GM23248 (cell line): Measurements from ENCODE around the gene RNASE3. TPM values are rescaled to one million over a fixed set of nuclear protein-coding genes. Genes with fewer than 3 reads are reported as not detected.
"Not testable (repeated sequence)": the region's sequence is repeated elsewhere in the genome, so short reads cannot be mapped to it uniquely, and the experiment has no call there.

Experiments
- DNase-seq: peaks from one replicate; pipeline ENCODE4 v3.0.0-alpha.2; 2015
- H2AFZ ChIP-seq: fragments of 200-600 bp; sonication (generic); 2 replicates; pipeline ENCODE4 v1.6.1; 2016; ENCODE audit warnings: antibody characterized with exemption
- H3F3A ChIP-seq: fragments of 200-600 bp; sonication (generic); 2 replicates; pipeline ENCODE4 v1.6.1; 2016; ENCODE audit warnings: mild to moderate bottlenecking, antibody characterized with exemption, mixed run types; ENCODE audit not compliant: insufficient read depth
- H3K27ac ChIP-seq: fragments of 200-600 bp; sonication (generic); 2 replicates; pipeline ENCODE4 v1.5.1; 2016; ENCODE audit warnings: mild to moderate bottlenecking
- H3K27me3 ChIP-seq: fragments of 200-600 bp; sonication (generic); replicated peaks from 2 replicates; pipeline ENCODE4 v1.6.1; 2016; ENCODE audit warnings: mild to moderate bottlenecking; ENCODE audit not compliant: insufficient read depth
- H3K36me3 ChIP-seq: fragments of 200-600 bp; sonication (generic); 2 replicates; pipeline ENCODE4 v1.6.1; 2016; ENCODE audit warnings: low read depth, mild to moderate bottlenecking
- H3K4me1 ChIP-seq: fragments of 200-600 bp; sonication (generic); 2 replicates; pipeline ENCODE4 v1.6.1; 2016; ENCODE audit warnings: mild to moderate bottlenecking; ENCODE audit not compliant: insufficient read depth
- H3K4me2 ChIP-seq: fragments of 200-600 bp; sonication (generic); one replicate; pipeline ENCODE4 v1.6.1; 2016; ENCODE audit warnings: mild to moderate bottlenecking; ENCODE audit not compliant: unreplicated experiment
- H3K4me3 ChIP-seq: fragments of 200-600 bp; sonication (generic); 2 replicates; pipeline ENCODE4 v1.5.1; 2016; ENCODE audit warnings: mild to moderate bottlenecking
- H3K79me2 ChIP-seq: fragments of 200-600 bp; sonication (generic); 2 replicates; pipeline ENCODE4 v1.6.1; 2016; ENCODE audit warnings: mild to moderate bottlenecking; ENCODE audit not compliant: insufficient read depth
- H3K9ac ChIP-seq: fragments of 200-600 bp; sonication (generic); 2 replicates; pipeline ENCODE4 v1.6.1; 2016; ENCODE audit warnings: mild to moderate bottlenecking
- H3K9me2 ChIP-seq: fragments of 200-600 bp; sonication (generic); 2 replicates; pipeline ENCODE4 v1.6.1; 2016; ENCODE audit warnings: mixed run types, mild to moderate bottlenecking, moderate library complexity; ENCODE audit not compliant: insufficient read depth
- H3K9me3 ChIP-seq: fragments of 200-600 bp; sonication (generic); one replicate; pipeline ENCODE4 v1.6.1; 2017; ENCODE audit warnings: low read depth
- H4K20me1 ChIP-seq: fragments of 200-600 bp; sonication (generic); 2 replicates; pipeline ENCODE4 v1.6.0; 2016; ENCODE audit not compliant: insufficient read depth
- EZH2 ChIP-seq: fragments of 200-600 bp; sonication (generic); IDR thresholded peaks from 2 replicates; pipeline ENCODE4 v1.6.1; 2018; ENCODE audit warnings: antibody characterized with exemption, mild to moderate bottlenecking; ENCODE audit not compliant: insufficient read depth, poor library complexity, severe bottlenecking
- EZH2phosphoT487 ChIP-seq: fragments of 200-600 bp; sonication (generic); IDR thresholded peaks from 2 replicates; pipeline ENCODE4 v1.6.1; 2018; ENCODE audit warnings: antibody characterized with exemption, moderate library complexity, mild to moderate bottlenecking, low read depth; ENCODE audit not compliant: insufficient read depth
- WGBS, 2 experiments: methylation state at CpG; one replicate each; pipeline ENCODE4 v1.1.6; 2015 to 2017; ENCODE audit warnings: low lambda C conversion rate in 2 of 2, low coverage in 1 of 2; ENCODE audit errors: missing lambda C conversion rate in 2 of 2; 5-methylcytosine and 5-hydroxymethylcytosine counted together
- in situ Hi-C: fragments of 300-500 bp; cut with MboI; formaldehyde crosslinking; loops from 2 replicates; pipeline ENCODE4 v1.15.0; 2020
- polyA plus RNA-seq: library from polyadenylated mRNA; unstranded; fragments of >200 nt; fragmentation: Nextera tagmentation; extraction: Ambion mirVana; gene quantifications from 2 replicates; pipeline ENCODE4 v1.2.1, GENCODE V29; 2016
- total RNA-seq: library from RNA; depleted of rRNA; stranded (reverse); fragments of >200 nt; shearing (Covaris generic); gene quantifications from 2 replicates; pipeline ENCODE4 v1.2.3, GENCODE V29; 2014

Gene RNASE3
- total and polyA plus RNA-seq, 2 experiments from 2014 or later: not detected

- Histone ChIP-seq H3K79me2 (no peaks in the 10 kb centered on the region), H3K36me3 (no peaks in the 10 kb centered on the region), H3K27me3 (no peaks in the 10 kb centered on the region), H4K20me1 (no peaks in the 10 kb centered on the region), H3K4me3 (no peak overlapping the region), H3F3A (no peaks in the 10 kb centered on the region), H3K9me3 (no peaks in the 10 kb centered on the region), H3K27ac (no peak overlapping the region), H3K4me1 (no peaks in the 10 kb centered on the region), H3K9me2 (no peaks in the 10 kb centered on the region), H3K9ac (no peak overlapping the region), H3K4me2 (no peak overlapping the region), H2AFZ (no peak overlapping the region)
- no peak for DNase-seq
- WGBS, 2 experiments: 23 to 29% methylated on average over 4 of the region's 4 CpGs
- TF ChIP-seq EZH2: no peak
- no peak for TF ChIP-seq EZH2phosphoT487
- in situ Hi-C loops: no loop called here
These were observed 13.3 kb downstream of the RNASE3 start for GRCh38 chr14:20904393-20905029.

- H3K4me3 ChIP-seq: no peak overlapping the region
- no peak for DNase-seq
- no peaks in the 10 kb centered on the region for H3K9me3 ChIP-seq
- no peak overlapping the region for H2AFZ ChIP-seq
- no peak overlapping the region for H3K4me2 ChIP-seq
- TF ChIP-seq EZH2phosphoT487: no peak
- TF ChIP-seq EZH2: no peak
- no peaks in the 10 kb centered on the region for H3K9me2 ChIP-seq
- no peaks in the 10 kb centered on the region for H4K20me1 ChIP-seq
- in situ Hi-C loops: no loop called here
- no peak overlapping the region for H3K9ac ChIP-seq
- 58 to 64% methylated on average over 2 of the region's 2 CpGs for WGBS, 2 experiments
- no peak overlapping the region for H3K27ac ChIP-seq
- H3K27me3 ChIP-seq: no peaks in the 10 kb centered on the region
- no peaks in the 10 kb centered on the region for H3K4me1 ChIP-seq
- no peaks in the 10 kb centered on the region for H3K79me2 ChIP-seq
- no peaks in the 10 kb centered on the region for H3K36me3 ChIP-seq
- no peaks in the 10 kb centered on the region for H3F3A ChIP-seq
These were observed 14.5 kb downstream of the RNASE3 start for GRCh38 chr14:20905676-20906075.

DNA sequence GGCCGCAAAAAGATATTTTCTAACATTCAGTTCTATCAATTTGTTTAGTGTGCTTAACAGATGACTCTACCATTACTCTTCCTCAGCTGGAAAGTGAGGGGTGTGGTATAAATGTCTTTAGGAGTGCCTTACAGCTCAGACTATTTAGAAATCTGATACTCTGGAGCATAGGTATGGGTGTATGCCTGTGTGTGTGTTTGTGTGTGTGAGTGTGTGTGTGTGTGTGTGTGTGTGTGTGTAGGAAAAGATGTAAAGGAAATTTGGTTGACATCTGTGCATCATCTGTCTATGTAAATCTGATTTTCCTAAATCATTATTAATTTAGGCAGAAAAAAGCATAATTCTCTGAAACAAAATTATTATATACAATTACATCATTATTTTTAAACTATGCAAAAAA lies 16.0 kb downstream of the RNASE3 start:
- no peak overlapping the region for H3K4me3 ChIP-seq
- no peaks in the 10 kb centered on the region for H3K9me2 ChIP-seq
- H3K9ac ChIP-seq: no peak overlapping the region
- no peak for DNase-seq
- WGBS, 2 experiments: 70 to 71% methylated on average over 1 of the region's 1 CpG
- in situ Hi-C loops: no loop called here
- H2AFZ ChIP-seq: no peak overlapping the region
- H3K27me3 ChIP-seq: no peaks in the 10 kb centered on the region
- H3K4me2 ChIP-seq: no peak overlapping the region
- no peaks in the 10 kb centered on the region for H4K20me1 ChIP-seq
- TF ChIP-seq EZH2 (no peak), EZH2phosphoT487 (no peak)
- no peaks in the 10 kb centered on the region for H3K9me3 ChIP-seq
- H3K36me3 ChIP-seq: no peaks in the 10 kb centered on the region
- no peak overlapping the region for H3K27ac ChIP-seq
- H3K79me2 ChIP-seq: no peaks in the 10 kb centered on the region
- H3K4me1 ChIP-seq: no peaks in the 10 kb centered on the region
- no peaks in the 10 kb centered on the region for H3F3A ChIP-seq

- H4K20me1 ChIP-seq, H3K79me2 ChIP-seq, H3K4me1 ChIP-seq, H2AFZ ChIP-seq, H3K9ac ChIP-seq, H3K4me2 ChIP-seq, in situ Hi-C loops, H3K36me3 ChIP-seq, DNase-seq, H3K27me3 ChIP-seq, H3K4me3 ChIP-seq, H3F3A ChIP-seq, H3K9me3 ChIP-seq, H3K9me2 ChIP-seq, H3K27ac ChIP-seq: not testable (repeated sequence)
- WGBS, 2 experiments: 52 to 56% methylated on average over 13 of the region's 14 CpGs
These were observed 19.6 kb downstream of the RNASE3 start for GRCh38 chr14:20910822-20911221.

DNA sequence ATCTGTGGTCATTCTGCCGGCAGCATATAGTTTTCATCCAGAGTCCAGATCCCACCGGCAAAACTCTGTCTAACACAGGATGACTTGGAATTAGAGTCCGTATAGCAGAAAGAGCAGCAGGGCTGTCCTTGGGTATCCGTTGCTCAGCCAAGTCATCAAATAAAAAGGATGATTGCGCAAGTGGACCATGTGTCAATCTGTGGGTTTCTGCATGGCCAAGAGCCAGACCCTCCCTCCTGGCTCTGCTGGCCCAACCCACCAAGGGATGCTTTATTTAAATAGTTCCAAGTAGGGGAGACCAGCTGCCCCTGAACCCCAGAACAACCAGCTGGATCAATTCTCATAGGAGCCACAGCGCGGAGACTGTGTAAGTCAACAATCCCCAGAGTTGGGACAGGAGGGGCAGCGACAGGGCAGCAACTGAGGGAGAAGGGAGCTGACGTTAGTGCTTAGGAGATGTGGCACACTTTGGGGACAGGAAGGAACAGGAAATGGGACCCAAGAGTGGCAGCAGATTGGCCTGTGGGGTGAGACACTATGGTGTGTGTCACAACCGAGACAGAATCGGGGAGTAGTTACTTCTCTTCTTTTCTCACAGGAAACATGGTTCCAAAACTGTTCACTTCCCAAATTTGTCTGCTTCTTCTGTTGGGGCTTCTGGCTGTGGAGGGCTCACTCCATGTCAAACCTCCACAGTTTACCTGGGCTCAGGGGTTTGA lies 28.0 kb downstream of the RNASE3 start:
- H3K9me2 ChIP-seq, H3K4me1 ChIP-seq, H3K9ac ChIP-seq, H3K36me3 ChIP-seq, H3K27me3 ChIP-seq, H2AFZ ChIP-seq, H3K4me2 ChIP-seq, H3K79me2 ChIP-seq, H3K9me3 ChIP-seq, H4K20me1 ChIP-seq, H3K4me3 ChIP-seq, H3F3A ChIP-seq, DNase-seq, H3K27ac ChIP-seq, in situ Hi-C loops: not testable (repeated sequence)
- WGBS, 2 experiments: 66% methylated on average over 11 of the region's 11 CpGs

DNA sequence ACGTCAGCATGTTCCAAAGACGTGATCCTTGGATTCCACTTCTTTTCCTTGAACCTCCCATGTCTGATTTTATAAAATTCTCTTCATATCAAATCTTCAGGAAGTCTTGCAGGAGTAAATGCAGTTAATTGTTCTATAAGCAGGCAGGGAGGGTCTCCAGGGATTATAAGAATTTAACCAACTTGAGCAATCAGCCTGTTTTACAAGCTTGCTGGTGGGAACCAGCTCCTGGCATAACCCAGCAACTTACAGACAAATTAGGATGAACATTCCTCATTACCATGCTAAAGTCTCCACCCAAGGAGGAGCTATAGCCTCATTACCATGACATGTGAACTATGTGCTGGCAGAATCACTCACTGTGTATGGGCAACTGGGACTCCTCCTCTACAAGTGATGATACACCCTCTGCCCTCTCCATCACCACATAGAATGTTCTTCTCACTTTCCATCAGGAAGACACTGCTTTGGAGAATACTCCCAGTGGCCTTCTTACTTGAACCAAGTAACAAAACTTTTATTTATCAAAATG lies 32.6 kb downstream of the RNASE3 start:
- H2AFZ ChIP-seq, H3K79me2 ChIP-seq, DNase-seq, H3K4me2 ChIP-seq, H3K4me1 ChIP-seq, in situ Hi-C loops, H3K27ac ChIP-seq, H3K9ac ChIP-seq, H3K4me3 ChIP-seq, H4K20me1 ChIP-seq, H3K36me3 ChIP-seq, H3K27me3 ChIP-seq, H3K9me2 ChIP-seq, H3K9me3 ChIP-seq, H3F3A ChIP-seq: not testable (repeated sequence)
- 6 to 10% methylated on average over 2 of the region's 2 CpGs for WGBS, 2 experiments
